Skeletal muscle satellite cell (primary cell): ENCODE data around the gene TTC31.
A peak's percentile ranks its signal among the peaks of the same experiment; 100 is the strongest.

ENCODE experiments used
- H3K27me3 ChIP-seq: 2 replicates; pipeline ENCODE4 v1.7.0; 2013; ENCODE audit warnings: low read length; ENCODE audit not compliant: control insufficient read depth, insufficient read depth
- H3K36me3 ChIP-seq: 2 replicates; pipeline ENCODE4 v1.7.0; 2013; ENCODE audit warnings: mild to moderate bottlenecking, control low read depth, low read length; ENCODE audit not compliant: insufficient read depth
- H3K4me1 ChIP-seq: 2 replicates; pipeline ENCODE4 v1.7.0; 2013; ENCODE audit warnings: low read length; ENCODE audit not compliant: control insufficient read depth, insufficient read depth
- H3K4me2 ChIP-seq: 2 replicates; pipeline ENCODE4 v1.7.0; 2013; ENCODE audit warnings: mild to moderate bottlenecking, low read length
- H3K4me3 ChIP-seq: 2 replicates; pipeline ENCODE4 v1.7.0; 2013; ENCODE audit warnings: low read length
- H3K9ac ChIP-seq: 2 replicates; pipeline ENCODE4 v1.7.0; 2013; ENCODE audit warnings: mild to moderate bottlenecking, low read depth, low read length, moderate library complexity
- H3K9me3 ChIP-seq: replicated peaks from 2 replicates; pipeline ENCODE4 v1.7.0; 2013; ENCODE audit warnings: mild to moderate bottlenecking, control low read depth, low read length

TTC31 gene

GRCh38 chr2:74513605-74514367 lies 30.9 kb downstream of the TTC31 start:
- peaks cover 5% of the 10 kb centered on the region for H3K9me3 ChIP-seq
- H3K4me2 ChIP-seq = peak overlapping the region; percentile 57
- peaks cover 70% of the 10 kb centered on the region for H3K27me3 ChIP-seq
- no peak overlapping the region for H3K4me3 ChIP-seq
- peaks cover 10% of the 10 kb centered on the region for H3K4me1 ChIP-seq
- no peaks in the 10 kb centered on the region for H3K36me3 ChIP-seq
- H3K9ac ChIP-seq = no peak overlapping the region

GRCh38 chr2:74514368-74515270 lies 31.7 kb downstream of the TTC31 start, which contains the start of gene TLX2:
TSS of gene TLX2 (plus strand) at chr2:74514450. CDS start at chr2:74514807, 357 bp downstream.
- H3K36me3 ChIP-seq = no peaks in the 10 kb centered on the region
- peaks cover 5% of the 10 kb centered on the region for H3K9me3 ChIP-seq
- peak within 1 kb of the TSS; percentile 12 for H3K4me3 ChIP-seq
- peak within 1 kb of the TSS; percentile 57 for H3K4me2 ChIP-seq
- peaks cover 10% of the 10 kb centered on the region for H3K4me1 ChIP-seq
- H3K27me3 ChIP-seq = peaks cover 77% of the 10 kb centered on the region
- H3K9ac ChIP-seq = no peak within 1 kb of the TSS

- H3K9ac ChIP-seq = no peak overlapping the region
- peaks cover 10% of the 10 kb centered on the region for H3K4me1 ChIP-seq
- peak overlapping the region; percentile 64 for H3K4me2 ChIP-seq
- H3K36me3 ChIP-seq = no peaks in the 10 kb centered on the region
- H3K9me3 ChIP-seq = peaks cover 5% of the 10 kb centered on the region
- H3K4me3 ChIP-seq = no peak overlapping the region
- peaks cover 79% of the 10 kb centered on the region for H3K27me3 ChIP-seq
Observed at GRCh38 chr2:74515271-74515980, 32.5 kb downstream of the TTC31 start.

DNA sequence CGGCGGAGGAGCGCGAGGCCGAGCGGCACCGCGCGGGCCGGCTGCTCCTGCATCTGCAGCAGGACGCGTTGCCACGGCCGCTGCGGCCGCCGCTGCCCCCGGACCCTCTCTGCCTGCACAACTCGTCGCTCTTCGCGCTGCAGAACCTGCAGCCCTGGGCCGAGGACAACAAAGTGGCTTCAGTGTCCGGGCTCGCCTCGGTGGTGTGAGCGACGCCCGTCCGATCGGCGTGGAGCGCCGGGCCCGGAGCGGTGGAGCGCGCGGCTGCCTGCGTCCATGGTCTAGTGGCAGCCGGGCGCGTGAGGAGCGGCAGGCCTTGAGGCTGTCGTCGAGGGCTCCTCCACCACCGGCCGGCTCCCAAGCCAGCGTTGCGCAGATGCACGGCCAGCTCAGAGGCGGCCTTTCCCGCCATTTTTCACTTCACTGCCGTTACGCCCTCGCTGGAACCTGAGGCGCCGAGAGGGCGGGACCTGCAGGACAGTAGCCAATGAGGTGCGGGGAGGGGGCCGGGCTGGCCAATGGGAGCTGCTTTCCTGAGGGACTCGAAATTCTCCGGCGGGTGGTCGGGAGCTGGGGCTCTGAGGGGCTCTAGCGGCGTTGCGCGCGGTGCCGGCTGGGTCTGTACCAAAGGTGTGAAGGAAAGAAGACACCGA lies 33.2 kb downstream of the TTC31 start:
- no peaks in the 10 kb centered on the region for H3K36me3 ChIP-seq
- H3K4me2 ChIP-seq = peak overlapping the region; percentile 64
- H3K9ac ChIP-seq = no peak overlapping the region
- H3K9me3 ChIP-seq = peaks cover 5% of the 10 kb centered on the region
- H3K4me1 ChIP-seq = peaks cover 7% of the 10 kb centered on the region
- H3K4me3 ChIP-seq = peak overlapping the region; percentile 55
- peaks cover 77% of the 10 kb centered on the region for H3K27me3 ChIP-seq

DNA sequence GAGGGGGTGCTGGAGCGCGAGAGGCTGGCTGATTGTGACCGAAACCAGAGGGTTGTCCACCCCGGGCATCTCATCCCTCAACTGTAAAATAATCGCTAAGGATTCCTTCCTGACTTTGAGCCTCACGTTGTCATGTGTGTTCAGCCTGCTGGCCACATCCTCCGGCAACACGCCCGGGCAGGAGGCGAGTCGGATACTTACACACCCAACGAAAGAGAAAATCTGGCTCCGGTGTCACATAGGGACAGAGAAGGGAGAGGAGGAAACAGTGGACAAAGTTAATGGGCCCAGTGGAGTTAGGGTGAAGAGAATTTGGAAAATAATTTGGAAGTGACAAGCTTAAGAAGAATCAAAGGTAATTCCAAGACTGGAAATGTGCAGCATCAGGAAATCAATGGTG lies 33.8 kb downstream of the TTC31 start:
- H3K4me2 ChIP-seq = no peak overlapping the region
- H3K36me3 ChIP-seq = no peaks in the 10 kb centered on the region
- H3K9ac ChIP-seq = no peak overlapping the region
- peaks cover 5% of the 10 kb centered on the region for H3K9me3 ChIP-seq
- peaks cover 77% of the 10 kb centered on the region for H3K27me3 ChIP-seq
- H3K4me3 ChIP-seq = no peak overlapping the region
- peaks cover 1% of the 10 kb centered on the region for H3K4me1 ChIP-seq

- H3K4me1 ChIP-seq = no peaks in the 10 kb centered on the region
- H3K4me3 ChIP-seq = no peak overlapping the region
- peaks cover 29% of the 10 kb centered on the region for H3K27me3 ChIP-seq
- H3K9ac ChIP-seq = no peak overlapping the region
- no peaks in the 10 kb centered on the region for H3K9me3 ChIP-seq
- peaks cover 22% of the 10 kb centered on the region for H3K36me3 ChIP-seq
- H3K4me2 ChIP-seq = no peak overlapping the region
Observed at GRCh38 chr2:74522516-74522915, 39.6 kb downstream of the TTC31 start.

DNA sequence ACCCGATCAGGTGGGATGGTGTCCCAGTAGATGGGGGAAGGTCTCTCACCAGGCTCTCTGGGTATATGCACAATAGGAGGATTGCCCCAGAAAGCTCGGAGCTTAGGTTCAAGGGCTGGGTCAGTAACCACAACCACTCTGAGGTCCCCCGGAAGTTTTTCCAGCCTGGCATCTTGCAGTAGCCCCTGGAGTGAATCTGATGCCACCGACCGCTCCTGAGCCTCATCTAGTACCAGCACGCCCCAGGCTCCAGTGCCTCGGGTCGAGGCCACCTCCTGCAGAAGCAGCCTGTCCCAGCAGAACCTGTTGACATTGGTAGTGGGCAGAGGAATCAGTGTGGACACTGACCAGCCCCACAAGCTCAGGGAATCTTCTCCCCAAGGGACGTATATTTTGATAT lies 41.1 kb downstream of the TTC31 start:
- Histone ChIP-seq H3K36me3 (peaks cover 31% of the 10 kb centered on the region), H3K4me1 (peaks cover 8% of the 10 kb centered on the region), H3K9ac (no peak overlapping the region), H3K9me3 (no peaks in the 10 kb centered on the region), H3K27me3 (peaks cover 14% of the 10 kb centered on the region), H3K4me2 (no peak overlapping the region), H3K4me3 (no peak overlapping the region)

DNA sequence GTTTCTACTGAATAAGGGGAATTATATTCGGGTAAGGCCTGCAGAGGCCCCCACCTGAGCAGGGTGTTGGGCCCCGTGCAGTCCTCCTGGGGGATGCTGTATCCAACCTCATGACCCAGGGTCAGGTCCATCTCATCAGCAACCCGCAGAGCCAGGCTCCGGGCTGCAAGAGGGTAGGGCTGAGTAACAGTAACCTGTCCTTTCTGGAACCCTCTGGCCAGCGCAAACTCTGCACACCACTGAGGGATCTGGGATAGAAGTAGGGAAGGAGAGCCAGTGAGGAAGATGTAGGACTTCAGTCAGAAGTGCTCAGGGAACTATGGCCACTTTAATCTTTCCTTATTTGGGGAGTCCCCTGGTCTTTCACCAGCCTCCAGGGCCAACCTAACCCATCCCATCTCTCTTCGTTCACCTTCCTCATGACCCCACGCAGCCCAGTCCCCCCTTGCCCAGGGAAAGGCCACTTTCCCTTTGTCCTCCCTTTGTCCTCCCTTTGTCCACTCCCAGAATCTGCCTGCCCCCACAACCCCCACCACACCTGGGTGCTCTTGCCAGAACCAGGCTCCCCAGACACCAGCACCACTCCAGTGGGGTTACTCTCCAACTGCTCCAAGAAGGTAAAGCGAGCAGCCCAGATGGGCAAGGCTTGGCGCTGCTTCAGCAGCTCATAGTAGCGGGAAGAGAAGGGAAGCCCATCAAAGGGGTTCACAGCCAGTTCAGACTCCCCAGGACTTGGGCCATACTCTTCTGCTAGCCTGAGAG lies 42.3 kb downstream of the TTC31 start:
- peaks cover 8% of the 10 kb centered on the region for H3K4me1 ChIP-seq
- H3K27me3 ChIP-seq = peaks cover 3% of the 10 kb centered on the region
- H3K9ac ChIP-seq = no peak overlapping the region
- H3K36me3 ChIP-seq = peaks cover 31% of the 10 kb centered on the region
- no peak overlapping the region for H3K4me2 ChIP-seq
- H3K4me3 ChIP-seq = no peak overlapping the region
- H3K9me3 ChIP-seq = no peaks in the 10 kb centered on the region

GRCh38 chr2:74525717-74526648 lies 43.1 kb downstream of the TTC31 start, which contains the start of gene DQX1:
TSS of gene DQX1 (minus strand) at chr2:74526231. CDS start at chr2:74525729, 502 bp downstream.
- Histone ChIP-seq H3K9ac (no peak within 1 kb of the TSS), H3K27me3 (no peaks in the 10 kb centered on the region), H3K4me3 (no peak within 1 kb of the TSS), H3K4me1 (peaks cover 13% of the 10 kb centered on the region), H3K4me2 (no peak within 1 kb of the TSS), H3K36me3 (peaks cover 31% of the 10 kb centered on the region), H3K9me3 (no peaks in the 10 kb centered on the region)
